CD14-positive monocyte (primary cell): Measurements from ENCODE around the gene NDUFB7. TPM values are rescaled to one million over a fixed set of nuclear protein-coding genes. Genes with fewer than 3 reads are reported as not detected.

Experiments
- DNase-seq, 3 donors: peaks; one replicate each; pipeline ENCODE4 v3.0.0-alpha.2; 2011 to 2022
- H2AFZ ChIP-seq: 2 replicates; pipeline ENCODE4 v1.6.0; 2012; ENCODE audit warnings: mild to moderate bottlenecking, low read depth, low read length, inconsistent platforms; ENCODE audit not compliant: insufficient read depth, poor library complexity, severe bottlenecking
- H3K27ac ChIP-seq, 2 donors: 1 replicate in 1 of 2; 2 replicates in 1 of 2; pipeline ENCODE4 v1.5.1; 2012 to 2013; ENCODE audit warnings: low read length in 2 of 2, control low read depth in 1 of 2, inconsistent platforms in 1 of 2, low read depth in 1 of 2, mild to moderate bottlenecking in 1 of 2
- H3K27me3 ChIP-seq, 2 donors: one replicate each; pipeline versions ENCODE4 v1.6.0 to v1.6.1; 2011 to 2013; ENCODE audit warnings: low read length in 2 of 2; ENCODE audit not compliant: control insufficient read depth in 2 of 2, insufficient read depth in 2 of 2
- H3K36me3 ChIP-seq, 2 donors: replicated peaks in 1 of 2; 1 replicate in 1 of 2; 2 replicates in 1 of 2; pipeline versions ENCODE4 v1.5.1 to v1.6.1; 2012 to 2013; ENCODE audit warnings: low read length in 2 of 2, control low read depth in 1 of 2, inconsistent platforms in 1 of 2, mild to moderate bottlenecking in 1 of 2; ENCODE audit not compliant: insufficient read depth in 2 of 2, control insufficient read depth in 1 of 2
- H3K4me1 ChIP-seq, 2 donors: 1 replicate in 1 of 2; 2 replicates in 1 of 2; pipeline versions ENCODE4 v1.5.1 to v1.6.1; 2012 to 2013; ENCODE audit warnings: low read length in 2 of 2, control low read depth in 1 of 2, inconsistent platforms in 1 of 2, mild to moderate bottlenecking in 1 of 2, moderate library complexity in 1 of 2; ENCODE audit not compliant: insufficient read depth in 2 of 2, control insufficient read depth in 1 of 2
- H3K4me2 ChIP-seq: replicated peaks from 2 replicates; pipeline ENCODE3; 2012; ENCODE audit warnings: low read length, moderate library complexity, mild to moderate bottlenecking; ENCODE audit not compliant: poor library complexity, severe bottlenecking; ENCODE audit errors: extremely low read depth
- H3K4me3 ChIP-seq, 3 experiments: fragments of 200-600 bp in 1 of 3; sonication (generic) in 1 of 3; replicated peaks in 1 of 3; 1 replicate in 2 of 3; 2 replicates in 1 of 3; pipeline ENCODE4 v1.5.1; 2011 to 2013; ENCODE audit warnings: low read length in 3 of 3, mild to moderate bottlenecking in 3 of 3, control low read depth in 2 of 3, low read depth in 2 of 3, inconsistent platforms in 1 of 3, moderate library complexity in 1 of 3
- H3K79me2 ChIP-seq: 2 replicates; pipeline ENCODE4 v1.6.0; 2012; ENCODE audit warnings: mild to moderate bottlenecking, control low read depth, inconsistent platforms, low read length, moderate library complexity; ENCODE audit not compliant: insufficient read depth
- H3K9ac ChIP-seq: 2 replicates; pipeline ENCODE4 v1.6.0; 2017; ENCODE audit warnings: low read length, mild to moderate bottlenecking; ENCODE audit not compliant: insufficient read depth, poor library complexity, severe bottlenecking
- H3K9me3 ChIP-seq, 2 donors: replicated peaks in 1 of 2; 1 replicate in 1 of 2; 2 replicates in 1 of 2; pipeline versions ENCODE4 v1.5.1 to v1.6.1; 2012 to 2013; ENCODE audit warnings: low read length in 2 of 2, control low read depth in 1 of 2; ENCODE audit not compliant: control insufficient read depth in 1 of 2, insufficient read depth in 1 of 2
- H4K20me1 ChIP-seq: 2 replicates; pipeline ENCODE4 v1.6.0; 2012; ENCODE audit warnings: mild to moderate bottlenecking, low read length, control low read depth, moderate library complexity; ENCODE audit not compliant: insufficient read depth
- H3K27ac Mint-ChIP-seq, 7 donors: one replicate each; pipeline ENCODE4 v1.8.0; 2020; ENCODE audit warnings: mild to moderate bottlenecking in 7 of 7, mixed read lengths in 7 of 7, moderate library complexity in 6 of 7, inconsistent platforms in 2 of 7
- H3K27me3 Mint-ChIP-seq, 3 donors: one replicate each; pipeline ENCODE4 v1.8.0; 2021 to 2022; ENCODE audit warnings: low read depth in 3 of 3, mild to moderate bottlenecking in 3 of 3, mixed read lengths in 3 of 3, moderate library complexity in 3 of 3, inconsistent platforms in 1 of 3
- H3K36me3 Mint-ChIP-seq, 2 donors: one replicate each; pipeline ENCODE4 v1.8.0; 2020; ENCODE audit warnings: mixed read lengths in 2 of 2, inconsistent platforms in 1 of 2, mild to moderate bottlenecking in 1 of 2
- H3K4me1 Mint-ChIP-seq: one replicate; pipeline ENCODE4 v1.8.0; 2020; ENCODE audit warnings: mild to moderate bottlenecking, mixed read lengths
- H3K4me3 Mint-ChIP-seq, 2 donors: one replicate each; pipeline ENCODE4 v1.8.0; 2020; ENCODE audit warnings: mild to moderate bottlenecking in 2 of 2, mixed read lengths in 2 of 2, moderate library complexity in 1 of 2
- H3K9me3 Mint-ChIP-seq, 7 donors: one replicate each; pipeline ENCODE4 v1.8.0; 2020 to 2022; ENCODE audit warnings: mixed read lengths in 7 of 7, mild to moderate bottlenecking in 6 of 7, moderate library complexity in 6 of 7, inconsistent platforms in 2 of 7
- WGBS: methylation state at CpG from one replicate; pipeline ENCODE4 v1.1.5; 2013; ENCODE audit warnings: missing lambda C conversion rate; ENCODE audit not compliant: insufficient coverage; 5-methylcytosine and 5-hydroxymethylcytosine counted together
- intact Hi-C, 2 donors: fragments of 100-400 bp; cut with micrococcal nuclease; formaldehyde crosslinking; loops; one replicate each; pipeline versions ENCODE4 v1.15.0 to v1.15.1; 2023
- polyA plus RNA-seq, 3 donors: library from polyadenylated mRNA; depleted of rRNA in 1 of 3; unstranded in 2 of 3; stranded (reverse) in 1 of 3; fragments of 300-500 nt in 2 of 3; fragments of >200 nt in 1 of 3; fragmentation: Illumina TruSeq in 2 of 3; gene quantifications; 1 replicate in 2 of 3; 2 replicates in 1 of 3; pipeline ENCODE4 v1.2.3, GENCODE V29; 2012 to 2021
- TF ChIP-seq, protein P1 (sequence below): fragments of 200-600 bp; IDR thresholded peaks from one replicate; pipeline ENCODE4 v1.8.0; 2022; ENCODE audit warnings: antibody characterized with exemption, mild to moderate bottlenecking

The NDUFB7 gene
- polyA plus RNA-seq, 3 donors: 137 to 313 (median 204) TPM

DNA sequence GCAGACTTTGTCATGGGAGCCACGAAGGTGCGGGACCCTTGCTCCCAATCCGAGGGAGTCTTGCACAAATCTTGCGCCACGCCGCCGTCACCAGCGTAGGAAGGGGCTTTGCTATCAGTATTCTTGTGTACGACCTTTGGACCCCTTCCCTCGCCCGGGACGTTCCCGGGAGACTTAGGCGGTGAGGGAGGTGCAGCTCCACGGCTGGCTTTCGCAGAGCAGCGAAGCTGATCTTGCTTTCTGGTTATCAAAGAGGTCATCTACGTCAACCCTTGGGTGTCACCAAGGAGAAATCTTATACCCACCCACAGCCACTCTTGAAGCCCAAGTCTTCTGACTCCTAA lies 41.9 kb downstream of the NDUFB7 start:
- DNase-seq: no peak
- H3K36me3 Mint-ChIP-seq: peaks cover 2 to 7% of the 10 kb centered on the region in 2 donors
- peaks cover 50% of the 10 kb centered on the region for H3K79me2 ChIP-seq

GRCh38 chr19:14529254-14530004 lies 42.4 kb downstream of the NDUFB7 start, which contains the start of gene TECR:
TECR (plus strand) TSS chr19:14529594; CDS start chr19:14529697, 103 bp downstream.
- intact Hi-C loops: loop anchor here in 1 of 2 donors (5.0 kb wide), 1 partner anchor 32 kb away; the partner anchor contains the start of gene GIPC1
- H3K36me3 Mint-ChIP-seq: peaks cover 2 to 7% of the 10 kb centered on the region in 2 donors
- no peaks in the 10 kb centered on the region for H3K27me3 Mint-ChIP-seq
- Histone ChIP-seq H4K20me1 (no peaks in the 10 kb centered on the region), H3K9me3 (no peaks in the 10 kb centered on the region), H3K9ac (peak within 1 kb of the TSS; percentile 73), H3K36me3 (peaks cover 0 to 2% of the 10 kb centered on the region in 2 donors), H3K27me3 (no peaks in the 10 kb centered on the region), H3K79me2 (peaks cover 44% of the 10 kb centered on the region), H3K27ac (peak within 1 kb of the TSS; percentile 78 to 83), H3K4me1 (peaks cover 32 to 34% of the 10 kb centered on the region in 2 donors), H2AFZ (peak within 1 kb of the TSS; percentile 87), H3K4me3 (peak within 1 kb of the TSS; percentile 54 to 93 (median 88)), H3K4me2 (peak within 1 kb of the TSS; percentile 99)
- H3K4me3 Mint-ChIP-seq: peak within 1 kb of the TSS; percentile 87 to 96
- H3K27ac Mint-ChIP-seq: peak within 1 kb of the TSS; percentile 95 to 99 (median 98)
- peaks cover 0 to 4% (median 0%) of the 10 kb centered on the region in 7 donors for H3K9me3 Mint-ChIP-seq
- peak; percentile 100 for DNase-seq
- H3K4me1 Mint-ChIP-seq: peaks cover 28% of the 10 kb centered on the region
- whole genome bisulfite sequencing: under 1% methylated on average over 47 of the region's 59 CpGs
- TF ChIP-seq, protein P1, sequence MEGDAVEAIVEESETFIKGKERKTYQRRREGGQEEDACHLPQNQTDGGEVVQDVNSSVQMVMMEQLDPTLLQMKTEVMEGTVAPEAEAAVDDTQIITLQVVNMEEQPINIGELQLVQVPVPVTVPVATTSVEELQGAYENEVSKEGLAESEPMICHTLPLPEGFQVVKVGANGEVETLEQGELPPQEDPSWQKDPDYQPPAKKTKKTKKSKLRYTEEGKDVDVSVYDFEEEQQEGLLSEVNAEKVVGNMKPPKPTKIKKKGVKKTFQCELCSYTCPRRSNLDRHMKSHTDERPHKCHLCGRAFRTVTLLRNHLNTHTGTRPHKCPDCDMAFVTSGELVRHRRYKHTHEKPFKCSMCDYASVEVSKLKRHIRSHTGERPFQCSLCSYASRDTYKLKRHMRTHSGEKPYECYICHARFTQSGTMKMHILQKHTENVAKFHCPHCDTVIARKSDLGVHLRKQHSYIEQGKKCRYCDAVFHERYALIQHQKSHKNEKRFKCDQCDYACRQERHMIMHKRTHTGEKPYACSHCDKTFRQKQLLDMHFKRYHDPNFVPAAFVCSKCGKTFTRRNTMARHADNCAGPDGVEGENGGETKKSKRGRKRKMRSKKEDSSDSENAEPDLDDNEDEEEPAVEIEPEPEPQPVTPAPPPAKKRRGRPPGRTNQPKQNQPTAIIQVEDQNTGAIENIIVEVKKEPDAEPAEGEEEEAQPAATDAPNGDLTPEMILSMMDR: no peak

More for the DNA sequence above, 41.9 kb downstream of the NDUFB7 start:
- no peaks in the 10 kb centered on the region for H3K9me3 ChIP-seq
- Mint-ChIP-seq H3K9me3 (peaks cover 0 to 4% (median 0%) of the 10 kb centered on the region in 7 donors), H3K4me1 (peaks cover 28% of the 10 kb centered on the region), H3K27ac (peak overlapping the region; percentile 95 to 99 (median 95)), H3K27me3 (no peaks in the 10 kb centered on the region), H3K4me3 (peak overlapping the region; percentile 87 to 94)
- peaks cover 32 to 34% of the 10 kb centered on the region in 2 donors for H3K4me1 ChIP-seq
- H3K36me3 ChIP-seq: peaks cover 0 to 2% of the 10 kb centered on the region in 2 donors
- H4K20me1 ChIP-seq: no peaks in the 10 kb centered on the region
- 1% methylated on average over 17 of the region's 18 CpGs for WGBS
- H3K4me2 ChIP-seq: peak overlapping the region; percentile 99
- TF ChIP-seq, protein P1: no peak
- H2AFZ ChIP-seq: peak overlapping the region; percentile 87
- H3K4me3 ChIP-seq: peak overlapping the region; percentile 52 to 93 (median 88)
- H3K27me3 ChIP-seq: no peaks in the 10 kb centered on the region
- H3K9ac ChIP-seq: peak overlapping the region; percentile 73
- intact Hi-C loops: loop anchor here in 1 of 2 donors (5.0 kb wide), 1 partner anchor 33 kb away; the partner anchor contains the start of gene GIPC1
- peak overlapping the region; percentile 77 to 83 for H3K27ac ChIP-seq
